GM19452 (cell line): Measurements from ENCODE around the gene SFTPA2.
"Not testable (repeated sequence)": the region's sequence is repeated elsewhere in the genome, so short reads cannot be mapped to it uniquely, and the experiment has no call there.

Experiments
- ATAC-seq: cut with Tn5 transposase; IDR thresholded peaks from one replicate; pipeline ENCODE4 v1.9.1; 2021; ENCODE audit not compliant: unreplicated experiment

The SFTPA2 gene

DNA sequence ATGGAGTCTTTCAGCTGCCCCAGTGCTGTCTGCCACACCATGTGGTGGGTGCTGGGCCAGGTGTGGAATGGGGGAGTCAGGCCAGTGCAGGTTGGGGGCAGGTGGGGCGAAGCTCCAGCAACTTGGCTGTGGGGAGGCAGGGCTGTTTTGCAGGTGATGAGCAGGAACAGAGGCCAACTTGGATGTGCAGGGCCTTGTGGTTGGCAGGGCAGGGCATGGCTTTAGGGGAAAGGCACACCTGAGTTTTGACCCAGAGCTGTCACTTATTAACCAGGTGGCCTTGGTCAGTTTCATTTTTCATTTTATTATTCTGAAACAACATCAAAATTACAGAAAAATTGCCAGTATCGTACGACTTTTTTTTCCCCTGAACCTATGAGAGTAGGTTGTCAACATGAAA is 1.1 kb upstream of the SFTPA2 start:
- no peak for ATAC-seq

DNA sequence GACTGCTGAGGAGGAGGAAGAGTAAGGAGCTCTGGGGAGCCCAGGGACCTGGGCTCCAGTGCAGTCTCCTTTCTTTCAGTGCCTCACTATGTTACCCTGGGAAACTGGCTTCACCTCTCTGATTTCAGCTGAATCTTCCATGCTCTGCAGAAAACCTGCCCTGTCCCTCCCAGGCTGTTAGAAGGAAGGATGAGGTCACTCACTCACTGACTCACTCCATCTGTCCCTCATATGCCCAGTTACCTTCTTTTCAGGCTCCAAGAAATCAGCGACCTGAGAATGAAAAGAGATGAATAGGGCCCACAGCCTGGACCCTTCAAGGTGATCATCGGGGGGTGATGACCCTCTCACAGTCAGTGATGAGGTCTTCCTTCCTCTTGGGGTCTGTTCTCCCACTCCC is 481 bp downstream of the SFTPA2 start:
- ATAC-seq: no peak

DNA sequence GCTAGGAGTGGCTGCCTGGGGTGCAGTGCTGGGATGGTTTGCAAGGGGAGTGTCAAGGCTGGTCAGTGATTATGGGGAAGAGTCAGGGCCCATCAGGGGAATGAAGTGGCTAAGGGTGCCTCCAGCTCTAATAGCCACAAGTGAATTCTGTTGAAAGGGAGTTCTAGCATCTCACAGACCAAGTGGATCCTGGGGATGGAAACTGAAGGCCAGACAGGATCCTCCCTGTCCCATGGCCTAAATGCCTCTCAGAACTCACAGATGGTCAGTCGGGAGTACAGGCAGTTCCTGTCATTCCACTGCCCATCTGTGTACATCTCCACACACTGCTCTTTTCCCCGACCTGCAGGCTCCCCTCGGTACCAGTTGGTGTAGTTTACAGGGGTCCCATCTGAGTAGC is 3.2 kb downstream of the SFTPA2 start:
- ATAC-seq: not testable (repeated sequence)

DNA sequence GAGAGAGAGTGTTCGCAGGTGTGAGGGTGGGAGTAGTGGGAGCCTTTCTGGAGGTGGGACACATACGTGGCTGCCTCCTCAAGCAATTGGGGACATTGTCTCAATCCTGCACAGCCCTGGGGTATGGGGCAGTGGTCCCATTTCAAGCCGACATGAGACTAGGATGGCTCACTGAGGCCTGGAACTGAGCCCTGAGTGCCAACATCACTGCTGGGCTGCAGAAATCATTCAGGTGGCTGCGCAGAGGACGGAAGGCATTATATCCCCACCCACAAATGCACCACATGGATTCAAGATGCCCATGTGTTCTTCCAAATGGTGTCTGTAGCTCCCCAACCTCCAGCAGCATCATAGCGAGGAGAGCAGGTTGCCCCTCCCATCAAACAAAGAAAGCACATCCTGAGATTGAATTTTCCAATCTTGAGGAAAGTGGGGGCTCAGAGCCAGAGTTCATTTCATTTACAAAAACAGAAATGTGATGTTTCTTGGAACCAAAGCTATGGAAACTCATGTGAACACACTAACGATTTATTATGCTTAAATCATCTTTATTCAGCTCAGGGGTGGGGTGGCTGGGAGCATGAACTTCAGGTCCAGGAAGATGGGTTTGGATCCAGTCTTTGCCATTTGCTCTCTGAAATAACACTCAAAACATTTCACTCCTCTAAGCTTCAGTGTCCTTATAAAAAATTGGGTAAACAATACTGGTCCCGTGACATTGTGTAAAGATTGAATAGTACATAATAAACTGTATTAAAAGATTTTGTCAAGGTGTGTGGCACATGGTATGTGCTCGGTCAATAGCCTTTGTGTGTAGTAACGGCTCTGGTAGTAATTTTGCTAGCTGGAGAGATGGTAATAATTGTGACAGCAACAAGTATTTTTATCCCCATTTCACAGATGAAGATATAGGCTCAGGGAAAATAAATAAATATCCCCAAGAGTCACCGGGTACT is 4.6 kb downstream of the SFTPA2 start:
- ATAC-seq: no peak

DNA sequence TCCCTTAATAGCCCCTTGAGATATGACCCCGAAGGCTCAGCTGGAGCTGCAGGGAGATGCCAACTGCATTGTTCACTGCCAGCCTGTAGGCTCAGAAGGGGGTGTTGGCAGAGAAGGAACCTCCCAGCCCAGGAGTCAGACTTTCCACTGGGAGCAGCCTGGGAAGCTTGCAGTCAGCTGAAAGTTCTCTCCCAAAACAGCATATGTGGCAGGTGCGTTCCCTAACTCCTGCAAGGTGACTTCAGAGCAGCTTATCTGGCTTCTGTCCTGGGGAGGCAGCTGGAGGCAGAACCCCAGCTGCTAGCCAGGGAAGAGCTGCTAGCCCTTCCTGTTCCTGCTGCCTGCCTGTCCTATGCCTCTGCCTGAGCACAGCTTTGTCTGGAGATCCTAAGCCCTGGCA is 8.1 kb downstream of the SFTPA2 start:
- ATAC-seq: no peak

DNA sequence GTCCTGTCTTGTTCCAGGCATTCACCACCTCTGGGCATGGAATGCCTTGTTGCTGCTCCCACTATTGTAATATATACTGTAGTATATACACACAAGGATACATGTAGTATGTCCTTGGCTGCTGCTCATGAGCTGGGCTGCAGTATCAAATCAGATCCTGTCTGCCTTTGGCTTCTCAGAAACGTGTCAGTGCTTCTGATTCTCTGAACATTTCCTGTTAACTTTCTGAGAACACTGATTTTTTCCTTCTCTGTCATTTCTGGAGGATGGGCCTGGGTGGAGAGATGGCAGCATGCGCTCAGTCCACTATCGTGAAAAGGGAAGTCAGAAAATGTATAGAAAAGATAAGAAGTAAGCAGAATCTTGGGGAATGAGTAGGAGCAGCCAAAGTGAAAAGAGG is 12.2 kb downstream of the SFTPA2 start:
- ATAC-seq: no peak

DNA sequence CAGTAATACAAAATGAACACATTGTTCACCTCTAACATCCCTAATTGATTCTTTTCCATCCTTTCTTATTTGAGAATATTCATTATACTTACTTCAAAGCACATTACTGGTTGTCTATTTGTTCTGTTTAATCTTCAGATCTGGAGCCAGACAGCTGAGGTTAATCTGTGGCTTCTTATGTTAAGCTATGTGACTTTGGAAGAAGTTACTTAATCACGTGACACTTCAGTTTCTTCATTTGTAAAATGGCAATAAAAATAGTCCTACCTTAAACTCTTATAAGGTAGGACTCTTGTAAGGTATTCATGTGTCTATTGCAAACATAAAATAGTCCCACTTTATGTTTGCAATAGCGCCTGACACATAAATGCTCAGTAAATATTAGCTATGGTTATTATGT is 13.1 kb downstream of the SFTPA2 start:
- not testable (repeated sequence) for ATAC-seq

DNA sequence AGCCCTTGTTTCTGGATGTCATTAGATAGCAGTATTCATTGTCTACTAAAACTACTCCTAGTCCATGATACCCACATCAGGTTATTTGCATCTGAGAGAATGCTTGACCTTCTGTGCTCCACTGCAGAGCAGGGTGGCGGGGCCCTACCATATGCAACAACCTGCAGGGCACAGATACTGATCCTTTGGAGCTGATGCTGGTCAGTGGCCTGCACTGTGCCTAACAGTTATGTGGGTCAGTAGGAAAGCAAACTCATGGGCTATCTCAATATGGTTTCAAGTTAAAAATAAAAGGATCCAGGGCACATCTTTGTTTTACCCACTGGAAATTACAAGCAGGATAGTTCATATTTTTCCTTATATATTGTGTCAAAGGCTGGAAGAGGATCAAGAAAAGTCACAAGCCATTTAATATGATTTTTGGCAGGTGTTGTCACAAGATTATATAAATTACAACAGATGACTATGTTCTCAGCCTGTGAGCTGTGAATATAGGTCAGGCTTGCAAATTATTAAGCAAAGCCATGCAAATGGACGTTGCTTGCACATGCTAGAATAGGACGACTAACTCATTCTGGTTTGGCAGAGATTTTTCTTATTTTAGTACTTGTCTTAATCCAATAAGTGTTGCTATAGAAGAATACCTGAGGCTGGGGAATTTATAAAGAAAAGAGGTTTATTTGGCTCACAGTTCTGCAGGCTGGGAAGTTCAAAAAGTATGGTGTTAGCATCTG is 15.1 kb downstream of the SFTPA2 start:
- not testable (repeated sequence) for ATAC-seq

DNA sequence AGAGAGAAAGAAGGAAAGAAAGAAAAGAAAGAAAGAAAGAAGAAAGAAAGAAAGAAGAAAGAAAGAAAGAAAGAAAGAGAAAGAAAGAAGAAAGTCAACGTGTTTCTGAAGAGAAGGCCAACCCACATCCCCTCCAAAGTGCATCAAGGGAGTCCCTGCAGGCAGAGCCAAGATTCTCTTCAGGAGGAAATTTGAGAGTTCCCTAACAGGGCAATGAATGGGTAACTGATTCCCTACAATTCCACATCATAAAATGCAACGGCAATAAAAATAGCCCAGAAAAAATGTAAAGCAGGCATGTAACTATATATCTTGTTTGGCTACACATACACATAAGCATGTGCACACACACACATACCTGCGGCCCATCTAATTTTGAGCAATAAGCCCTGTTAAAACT is 15.8 kb downstream of the SFTPA2 start:
- ATAC-seq: not testable (repeated sequence)

DNA sequence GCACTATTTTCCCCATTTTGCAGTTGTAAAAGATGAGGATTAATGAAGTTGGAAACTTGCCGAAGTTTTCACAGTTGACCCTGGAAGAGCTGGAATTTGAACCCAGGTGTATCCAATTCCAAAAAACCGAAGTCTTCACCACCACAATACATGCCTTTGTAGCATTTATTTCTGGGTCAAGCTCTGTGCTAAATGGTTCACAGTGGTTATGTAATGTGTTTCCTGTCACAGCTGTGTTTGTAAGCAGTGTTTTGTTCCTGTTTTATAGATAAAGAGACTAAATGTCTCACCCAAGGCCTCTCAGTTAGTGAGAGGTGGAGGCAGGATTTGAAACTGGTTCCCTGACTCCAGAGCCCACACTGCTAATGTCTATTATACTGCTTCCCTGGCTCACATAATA is 17.6 kb downstream of the SFTPA2 start:
- no peak for ATAC-seq

DNA sequence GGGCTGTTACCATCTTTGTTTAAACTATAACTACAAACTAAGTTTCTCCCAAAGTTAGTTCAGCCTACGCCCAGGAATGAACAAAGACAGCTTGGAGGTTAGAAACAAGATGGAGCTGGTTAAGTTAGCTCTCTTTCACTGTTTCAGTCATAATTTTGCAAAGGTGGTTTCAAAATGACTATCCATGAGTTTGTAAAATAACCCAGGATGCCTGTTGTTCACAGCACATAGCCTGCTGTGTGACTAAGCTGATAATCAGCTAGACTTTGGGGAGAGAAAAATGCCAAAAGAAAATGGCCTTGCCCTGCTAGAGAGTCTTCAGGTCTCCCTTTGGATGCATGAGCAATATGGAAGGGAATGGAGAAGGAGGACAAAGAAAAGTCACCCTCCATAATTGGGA is 19.3 kb downstream of the SFTPA2 start:
- peak; percentile 93 for ATAC-seq

DNA sequence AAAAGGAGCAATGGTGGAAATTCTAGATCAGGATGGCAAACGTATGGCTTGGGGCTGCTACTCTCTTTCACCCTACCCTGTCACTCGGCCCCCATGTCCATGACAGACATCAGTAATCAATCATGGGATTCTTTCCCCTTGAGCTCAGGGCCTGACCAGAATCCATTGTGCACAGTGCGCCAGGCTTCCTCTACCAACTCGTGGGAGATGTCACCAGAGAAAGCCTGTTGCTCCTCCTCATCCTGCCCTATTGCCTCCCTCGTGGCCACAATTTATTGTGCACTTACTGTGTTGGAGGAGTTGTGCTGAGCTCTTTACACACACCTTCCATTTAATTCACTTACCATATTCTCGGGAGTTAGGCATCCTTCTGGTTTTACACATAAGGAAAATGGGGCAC is 21.9 kb downstream of the SFTPA2 start:
- ATAC-seq: not testable (repeated sequence)

DNA sequence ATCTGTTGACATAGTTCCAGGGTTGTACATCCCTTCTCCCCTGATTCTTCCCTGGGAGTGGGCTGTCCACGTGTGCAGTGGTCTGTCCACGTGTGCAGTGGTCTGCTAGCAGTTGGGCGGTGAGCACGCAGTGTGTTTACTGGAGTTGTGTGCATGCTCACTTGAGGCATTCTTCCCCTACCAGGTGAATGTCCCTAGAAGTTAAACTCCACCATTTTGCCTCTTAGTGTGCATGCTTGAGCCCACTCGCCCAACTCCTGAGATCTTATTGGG is 26.4 kb downstream of the SFTPA2 start:
- ATAC-seq: not testable (repeated sequence)

DNA sequence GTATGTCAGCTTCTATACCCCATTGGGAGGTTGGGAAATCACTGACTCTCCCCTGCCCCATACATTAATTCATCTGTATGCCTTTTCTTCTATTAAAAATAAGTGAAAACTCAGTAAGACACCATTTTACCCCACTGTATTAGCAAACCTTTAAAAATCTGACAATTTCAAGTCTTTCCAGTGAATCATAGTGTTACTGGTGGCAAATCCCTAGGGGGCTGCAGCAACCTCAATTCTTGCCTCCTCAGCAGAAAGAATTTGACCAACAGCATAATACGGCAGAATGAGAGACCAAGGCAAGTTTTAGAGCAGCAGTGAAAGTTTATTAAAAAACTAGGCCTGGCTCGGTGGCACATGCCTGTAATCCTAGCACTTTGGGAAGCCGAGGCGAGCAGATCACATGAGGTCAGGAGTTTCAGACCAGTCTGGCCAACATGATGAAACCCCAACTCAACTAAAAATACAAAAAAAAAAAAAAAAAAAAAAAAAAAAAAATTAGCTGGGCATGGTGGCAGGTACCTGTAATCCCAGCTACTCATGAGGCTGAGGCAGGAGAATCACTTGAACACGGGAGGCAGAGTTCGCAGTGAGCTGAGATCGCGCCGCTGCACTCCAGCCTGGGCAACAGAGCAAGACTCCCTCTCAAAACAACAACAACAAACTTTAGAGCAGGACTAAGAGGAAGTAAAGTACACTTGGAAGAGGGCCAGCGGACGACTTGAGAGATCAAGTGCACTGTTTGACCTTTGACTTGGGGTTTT is 26.9 kb downstream of the SFTPA2 start:
- ATAC-seq: not testable (repeated sequence)

DNA sequence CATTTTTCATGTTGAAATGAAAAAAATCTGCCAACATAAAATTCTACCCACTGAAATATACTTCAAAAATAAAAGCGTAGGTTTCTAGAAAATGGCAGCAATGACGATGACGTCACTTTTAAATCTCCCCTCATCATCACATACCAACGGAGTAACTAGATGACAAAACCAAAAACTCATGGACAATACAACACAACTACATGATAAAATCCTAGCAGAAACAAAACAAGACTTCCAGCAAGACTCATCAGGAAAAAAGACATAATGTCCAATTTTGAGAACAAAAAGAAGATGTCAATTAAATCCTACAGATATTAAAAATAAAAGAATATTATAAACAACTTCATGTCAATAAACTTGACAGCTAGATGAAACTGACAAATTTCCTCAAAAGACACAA is 31.9 kb downstream of the SFTPA2 start:
- ATAC-seq: not testable (repeated sequence)

DNA sequence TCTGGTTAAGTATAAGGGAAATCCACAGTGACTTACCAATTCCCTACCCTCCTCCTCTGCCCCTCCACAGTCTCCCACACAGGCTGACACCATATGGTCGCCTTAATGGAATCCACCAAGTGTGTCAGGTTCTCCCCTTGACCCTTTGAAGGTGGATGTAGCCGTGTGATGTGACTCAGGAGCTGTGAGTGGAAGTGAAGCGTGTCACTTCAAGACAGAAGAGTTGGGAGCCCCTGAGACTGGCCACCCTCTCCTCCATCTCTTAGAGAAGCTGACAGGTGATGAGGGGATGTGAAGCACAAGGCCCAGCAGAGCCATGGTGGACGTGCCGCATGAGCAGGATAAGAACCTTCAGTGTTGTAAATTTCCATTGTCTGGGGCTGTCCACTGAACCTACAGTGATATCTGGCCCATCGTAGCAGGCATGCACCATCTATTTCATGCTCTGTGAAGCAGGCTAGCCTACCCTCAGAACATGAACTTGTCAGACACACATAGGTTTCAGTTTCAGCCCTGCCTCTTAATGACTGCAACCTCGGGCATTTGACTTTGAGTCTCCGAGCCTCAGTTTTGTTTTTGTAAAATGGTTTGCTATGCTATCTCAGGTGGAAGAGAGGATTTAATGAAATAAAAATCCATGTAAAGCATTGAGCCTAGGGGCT is 35.0 kb downstream of the SFTPA2 start:
- ATAC-seq: peak; percentile 93

DNA sequence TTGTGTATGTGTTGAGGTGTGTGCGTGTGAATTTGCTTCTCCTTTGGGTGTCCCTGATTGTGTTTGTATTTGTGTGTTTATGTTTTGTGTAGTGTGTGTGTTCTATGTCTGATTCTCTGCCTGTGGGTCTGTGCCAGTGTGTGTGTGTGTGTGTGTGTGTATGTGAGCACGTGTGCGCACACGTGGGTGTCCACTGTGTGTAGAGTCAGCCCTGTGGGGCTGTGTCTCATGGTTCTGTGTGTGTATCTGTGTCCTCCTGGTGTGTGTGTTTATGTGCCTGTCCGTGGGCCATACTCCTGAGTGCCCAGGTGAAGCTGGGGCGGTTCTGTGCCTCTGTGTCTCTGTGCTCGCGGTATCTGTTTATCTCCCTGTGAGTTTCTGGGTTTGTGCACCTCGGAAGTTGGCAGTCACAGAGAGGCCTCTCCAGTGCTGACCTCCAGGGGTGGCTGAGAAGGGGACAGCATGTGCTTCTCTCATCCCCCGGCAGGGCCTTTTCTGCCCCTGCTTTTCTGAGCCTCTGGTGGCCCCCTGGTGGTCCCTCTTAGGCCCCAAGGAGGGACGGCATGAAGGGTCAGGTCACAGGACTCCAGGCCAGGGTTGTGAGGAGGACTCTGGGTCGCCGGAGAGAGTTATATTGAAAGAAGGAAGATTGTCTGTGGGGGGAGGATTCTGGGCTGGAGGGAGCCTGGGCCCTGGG is 36.9 kb downstream of the SFTPA2 start:
- ATAC-seq: not testable (repeated sequence)

DNA sequence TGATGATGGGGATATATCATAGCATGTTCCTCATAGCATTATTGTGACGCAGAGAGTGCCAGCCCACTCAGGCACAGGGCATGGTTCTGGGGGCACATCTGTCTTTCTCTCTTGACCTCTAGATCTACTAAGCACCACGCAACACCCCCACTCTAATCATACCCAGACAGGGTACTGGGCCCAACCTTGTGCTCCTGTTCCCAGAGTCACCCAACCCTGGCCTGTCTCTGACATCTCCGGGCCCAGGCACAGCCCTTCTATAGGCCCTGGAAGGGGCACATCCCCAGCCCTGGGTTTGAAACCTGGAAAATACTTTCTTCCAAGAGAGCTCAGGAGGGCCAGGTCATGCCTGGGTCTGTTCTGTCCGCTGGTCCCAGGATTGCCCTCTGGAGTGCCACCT is 37.7 kb downstream of the SFTPA2 start:
- not testable (repeated sequence) for ATAC-seq

DNA sequence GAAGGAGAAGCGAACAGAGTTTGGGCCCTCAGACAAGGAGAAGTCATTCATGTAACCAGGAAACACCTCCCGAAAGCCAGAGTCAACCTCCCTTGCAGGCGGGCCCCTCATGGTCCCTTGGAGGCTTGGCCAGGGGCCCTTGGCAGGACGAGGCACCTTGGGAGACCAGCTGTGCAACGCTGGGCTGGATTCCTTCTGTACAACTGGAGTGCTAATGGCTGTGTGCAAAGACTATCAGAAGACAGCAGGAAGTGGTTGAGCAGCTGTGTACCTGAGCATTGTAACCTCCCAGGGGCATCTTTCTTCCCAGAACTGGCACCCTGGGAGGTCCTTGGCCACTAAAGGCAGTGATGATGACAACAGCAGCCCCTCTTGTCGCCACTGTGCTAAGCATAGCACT is 38.5 kb downstream of the SFTPA2 start:
- ATAC-seq: not testable (repeated sequence)

DNA sequence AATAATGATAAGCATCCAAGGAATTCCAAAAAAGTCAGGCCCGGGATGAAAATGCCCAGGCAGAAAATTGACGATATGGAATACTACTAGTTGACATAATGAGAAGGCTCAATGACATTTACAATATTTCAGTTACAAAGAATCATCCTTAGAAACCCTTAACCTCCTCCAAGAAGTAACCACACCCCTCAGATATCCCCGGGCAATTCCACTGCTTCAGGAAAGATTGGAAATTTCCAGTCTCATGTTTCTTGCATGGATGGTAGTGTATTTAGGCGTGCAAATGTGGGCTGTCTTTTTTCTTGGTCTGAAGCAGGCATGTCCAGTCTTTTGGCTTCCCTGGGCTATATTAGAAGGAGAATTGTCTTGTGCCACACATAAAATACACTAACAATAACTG is 42.6 kb downstream of the SFTPA2 start:
- not testable (repeated sequence) for ATAC-seq
